BJ (cell line): Measurements from ENCODE around the gene MIPOL1. TPM values are rescaled to one million over a fixed set of nuclear protein-coding genes. Genes with fewer than 3 reads are reported as not detected.

Experiments
- CTCF ChIA-PET: fragments of 350-600 bp; formaldehyde crosslinking; extraction: SDS; loops from one replicate; lab custom pipeline; 2021; ENCODE audit warnings: antibody characterized with exemption, inconsistent platforms; lab: Yijun Ruan, JAX
- POLR2A ChIA-PET: fragments of 300-600 bp; sonication (Branson Sonifier 250); formaldehyde crosslinking; extraction: SDS; loops from one replicate; lab custom pipeline; 2021; ENCODE audit warnings: antibody characterized with exemption; lab: Charles Lee
- DNase-seq: peaks from one replicate; pipeline ENCODE4 v3.0.0-alpha.2; 2011; ENCODE audit warnings: low read depth
- H3K27me3 ChIP-seq: 2 replicates; pipeline ENCODE4 v1.6.0; 2011; ENCODE audit warnings: low read length; ENCODE audit not compliant: control insufficient read depth, insufficient read depth
- H3K36me3 ChIP-seq: 2 replicates; pipeline ENCODE4 v1.5.1; 2011; ENCODE audit warnings: low read length; ENCODE audit not compliant: control insufficient read depth, insufficient read depth
- H3K4me3 ChIP-seq: 2 replicates; pipeline ENCODE4 v1.5.1; 2011; ENCODE audit warnings: low read depth, mild to moderate bottlenecking, control low read depth, low read length
- CTCF ChIP-seq: IDR thresholded peaks from 2 replicates; pipeline ENCODE4 v1.5.1; 2011; ENCODE audit warnings: low read depth, mild to moderate bottlenecking, control low read depth, inconsistent platforms, low read length, moderate library complexity; ENCODE audit not compliant: insufficient read depth
- polyA plus RNA-seq: library from polyadenylated mRNA; depleted of rRNA; stranded (reverse); fragments of >200 nt; gene quantifications from 2 replicates; pipeline ENCODE4 v1.2.3, GENCODE V29; 2011

The MIPOL1 gene
- polyA plus RNA-seq, 1 experiment: 1.1 TPM

DNA sequence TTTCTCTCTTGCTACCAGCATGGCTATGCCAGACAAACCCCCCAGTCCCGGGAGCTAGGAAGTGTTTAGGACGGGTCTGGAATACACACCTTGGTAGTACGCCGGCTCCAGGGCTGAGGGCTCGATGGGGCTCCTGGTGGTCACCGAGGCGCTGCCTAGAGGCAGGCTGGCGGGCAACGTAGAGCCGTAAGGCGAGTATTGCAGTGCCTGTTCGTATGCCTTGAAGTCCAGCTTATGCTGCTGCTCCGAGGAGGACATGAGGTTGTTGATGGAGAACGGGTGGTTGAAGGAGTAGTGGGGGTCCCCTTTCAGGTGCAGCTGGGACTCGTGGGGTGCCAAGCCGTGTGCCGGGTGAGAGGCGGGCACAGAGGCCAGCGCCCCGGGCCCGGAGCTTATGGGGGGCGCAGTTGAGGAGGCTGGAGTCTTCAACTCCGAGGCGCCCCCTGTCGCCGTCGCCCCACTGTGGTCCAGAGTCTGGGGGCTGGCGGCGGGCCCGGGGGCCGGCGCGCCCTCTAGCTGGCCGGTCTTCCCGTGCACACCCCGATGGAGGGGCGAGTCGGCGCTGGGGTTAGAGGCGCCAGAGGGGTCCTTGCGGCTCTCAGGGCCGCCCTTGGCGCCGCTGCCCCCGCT lies 393.7 kb downstream of the MIPOL1 start:
- 0 out of 2 replicates have a peak, but pooled peaks have one; percentile 10 for TF ChIP-seq CTCF
- H3K4me3 ChIP-seq: no peak overlapping the region
- no peaks in the 10 kb centered on the region for H3K36me3 ChIP-seq
- POLR2A ChIA-PET: no interaction called here
- no peak for DNase-seq
- CTCF ChIA-PET: interaction anchor here (0.6 kb wide), 1 partner anchor 341 kb away, joined by 3 read pairs; no protein-coding TSS in a partner anchor
- peaks cover 52% of the 10 kb centered on the region for H3K27me3 ChIP-seq

- no peak for TF ChIP-seq CTCF
- ChIA-PET POLR2A (no interaction called here), CTCF (no interaction called here)
- H3K4me3 ChIP-seq: no peak overlapping the region
- no peaks in the 10 kb centered on the region for H3K36me3 ChIP-seq
- peaks cover 55% of the 10 kb centered on the region for H3K27me3 ChIP-seq
- DNase-seq: no peak
Measured at GRCh38 chr14:37591941-37592481, 394.3 kb downstream of the MIPOL1 start.

DNA sequence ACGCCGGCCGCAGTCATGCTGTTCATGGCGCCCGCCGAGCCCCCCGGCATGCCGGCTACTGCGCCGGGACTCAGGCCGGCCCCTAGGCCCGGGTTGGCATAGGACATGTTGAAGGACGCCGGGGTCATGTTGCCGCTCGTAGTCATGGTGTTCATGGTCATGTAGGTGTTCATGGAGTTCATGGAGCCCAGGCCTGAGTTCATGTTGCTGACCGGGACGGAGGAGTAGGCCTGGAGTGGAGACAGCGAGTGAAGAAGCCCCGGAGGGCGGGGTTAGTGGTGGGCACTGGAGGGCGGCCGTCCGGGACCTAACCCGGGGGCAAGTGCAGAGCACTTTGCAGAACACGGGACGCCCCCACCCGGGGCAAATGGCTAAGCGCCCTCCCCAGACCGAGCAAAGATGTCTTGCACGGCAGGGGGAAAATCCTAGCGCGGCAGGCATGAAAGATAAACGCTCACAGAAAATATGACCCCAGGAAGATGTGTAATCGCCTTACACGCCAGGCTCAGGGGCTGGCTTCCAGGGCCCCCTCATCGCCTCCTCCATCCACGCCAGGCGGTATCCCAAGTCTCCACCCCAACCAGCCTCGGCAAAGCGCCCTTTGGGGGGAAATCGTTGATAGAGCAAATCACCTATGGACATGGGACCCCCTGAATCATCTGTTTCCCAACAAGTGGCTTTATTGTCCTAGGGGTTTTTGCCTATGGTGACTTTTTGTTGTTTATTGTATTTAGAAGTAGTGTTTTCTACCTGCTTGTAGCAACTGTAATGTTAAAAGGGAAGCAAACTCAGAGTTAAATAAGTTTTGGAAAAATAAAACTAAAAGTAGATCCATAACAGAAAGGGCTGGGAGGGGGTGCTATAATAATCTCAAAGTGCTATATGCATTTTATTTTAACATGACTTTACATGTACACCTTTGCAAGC lies 395.0 kb downstream of the MIPOL1 start:
- H3K4me3 ChIP-seq: no peak overlapping the region
- no peaks in the 10 kb centered on the region for H3K36me3 ChIP-seq
- ChIA-PET POLR2A (no interaction called here), CTCF (interaction anchor here (0.6 to 1.2 kb wide), 5 partner anchors 18 to 421 kb away, joined by 3 to 4 read pairs (median 3); partner anchors contain the start of gene SLC25A21)
- H3K27me3 ChIP-seq: peaks cover 54% of the 10 kb centered on the region
- no peak for DNase-seq
- no peak for TF ChIP-seq CTCF

DNA sequence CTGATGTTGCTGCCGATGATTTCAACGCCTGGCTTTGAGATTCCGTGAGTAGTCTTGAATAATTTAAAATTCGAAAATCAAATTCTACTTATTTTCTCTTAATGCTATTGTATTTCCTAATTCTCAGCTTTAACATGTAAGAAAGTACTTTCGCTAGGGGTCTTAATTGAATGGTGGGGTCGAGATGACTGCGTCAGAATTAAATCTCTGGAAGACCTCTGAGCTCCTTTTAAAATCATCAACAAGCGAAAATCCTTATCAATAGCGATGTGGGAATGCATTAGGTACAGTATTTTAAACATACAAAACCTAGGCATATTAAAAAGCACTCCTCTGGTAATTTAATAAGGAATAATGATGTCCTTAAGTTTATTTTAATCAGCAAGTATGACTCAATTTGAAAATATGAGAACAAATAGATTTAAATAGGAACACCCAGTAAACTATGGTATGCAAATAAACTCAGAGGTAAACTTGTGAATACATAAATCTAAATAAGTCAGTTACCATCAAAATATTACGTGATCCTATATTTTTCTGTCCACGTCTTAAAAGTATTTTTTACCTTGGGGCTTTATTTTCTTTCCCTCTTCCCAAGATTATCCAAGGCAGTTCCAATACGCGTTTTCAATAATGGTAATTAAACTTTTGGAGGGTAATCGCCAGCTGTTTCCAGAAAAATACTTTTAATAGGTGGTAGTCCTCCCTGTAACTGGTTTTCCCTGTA lies 395.9 kb downstream of the MIPOL1 start:
- no peak for TF ChIP-seq CTCF
- DNase-seq: no peak
- CTCF ChIA-PET: interaction anchor here (0.6 to 1.2 kb wide), 5 partner anchors 17 to 422 kb away, joined by 3 to 4 read pairs (median 3); partner anchors contain the start of gene SLC25A21
- Histone ChIP-seq H3K4me3 (no peak overlapping the region), H3K27me3 (peaks cover 55% of the 10 kb centered on the region), H3K36me3 (no peaks in the 10 kb centered on the region)
- POLR2A ChIA-PET: no interaction called here
